Fibroblast of peridontal ligament (primary cell): ENCODE data around the gene CUL2.
A peak's percentile ranks its signal among the peaks of the same experiment; 100 is the strongest.
"Not testable (repeated sequence)": the region's sequence is repeated elsewhere in the genome, so short reads cannot be mapped to it uniquely, and the experiment has no call there.

ENCODE experiments used
- DNase-seq: peaks from one replicate; pipeline ENCODE4 v3.0.0-alpha.2; 2010; ENCODE audit errors: extremely low read depth

The CUL2 gene

GRCh38 chr10:35079763-35080162 is 10.4 kb downstream of the CUL2 start:
- peak; percentile 56 for DNase-seq

- no peak for DNase-seq
These were observed 10.9 kb downstream of the CUL2 start for GRCh38 chr10:35079265-35079664.

- DNase-seq, result no peak
These were observed 14.9 kb downstream of the CUL2 start for GRCh38 chr10:35075228-35075627.

- DNase-seq, result no peak
These were observed 15.9 kb downstream of the CUL2 start for GRCh38 chr10:35074266-35074665.

GRCh38 chr10:35070521-35070920 is 19.6 kb downstream of the CUL2 start:
- no peak for DNase-seq

- DNase-seq, result no peak
These were observed 26.2 kb downstream of the CUL2 start for GRCh38 chr10:35063837-35064454.

- DNase-seq, result peak; percentile 23
These were observed 30.7 kb downstream of the CUL2 start for GRCh38 chr10:35059481-35059880.

- no peak for DNase-seq
These were observed 31.5 kb downstream of the CUL2 start for GRCh38 chr10:35058686-35059085.

GRCh38 chr10:35058134-35058533 is 32.0 kb downstream of the CUL2 start:
- peak; percentile 90 for DNase-seq

GRCh38 chr10:35056686-35057085 is 33.5 kb downstream of the CUL2 start:
- no peak for DNase-seq

- no peak for DNase-seq
These were observed 34.0 kb downstream of the CUL2 start for GRCh38 chr10:35056133-35056532.

- DNase-seq, result no peak
These were observed 39.6 kb downstream of the CUL2 start for GRCh38 chr10:35050568-35050967.

- DNase-seq, result no peak
These were observed 44.1 kb downstream of the CUL2 start for GRCh38 chr10:35046074-35046473.

GRCh38 chr10:35045275-35045674 is 44.9 kb downstream of the CUL2 start:
- DNase-seq, result not testable (repeated sequence)

- peak; percentile 55 for DNase-seq
These were observed 46.3 kb downstream of the CUL2 start for GRCh38 chr10:35043796-35044344.

- DNase-seq, result no peak
These were observed 47.4 kb downstream of the CUL2 start for GRCh38 chr10:35042783-35043182.

GRCh38 chr10:35041502-35041879 is 48.6 kb downstream of the CUL2 start:
- DNase-seq, result no peak

- DNase-seq, result peak; percentile 84
These were observed 49.2 kb downstream of the CUL2 start for GRCh38 chr10:35040760-35041501.

GRCh38 chr10:35037104-35037503 is 53.0 kb downstream of the CUL2 start:
- no peak for DNase-seq

- DNase-seq, result peak; percentile 17
These were observed 54.5 kb downstream of the CUL2 start for GRCh38 chr10:35035606-35036005.

GRCh38 chr10:35027567-35027966 is 62.6 kb downstream of the CUL2 start:
- DNase-seq, result peak; percentile 66

- DNase-seq, result peak; percentile 63
These were observed 64.2 kb downstream of the CUL2 start for GRCh38 chr10:35025916-35026315.

- DNase-seq, result no peak
These were observed 69.7 kb downstream of the CUL2 start for GRCh38 chr10:35020481-35020880.
